Loucy (cell line): ENCODE data around the gene PTPRF.

Source experiments
- H2AFZ ChIP-seq: fragments of 200-600 bp; sonication (generic); 2 replicates; pipeline ENCODE4 v1.6.0; 2016; ENCODE audit warnings: antibody characterized with exemption, mild to moderate bottlenecking, low read length, moderate library complexity
- H3F3A ChIP-seq: fragments of 200-600 bp; 2 replicates; pipeline ENCODE4 v1.6.0; 2016; ENCODE audit warnings: antibody characterized with exemption, low read depth, mild to moderate bottlenecking
- H3K27me3 ChIP-seq: fragments of 200-600 bp; sonication (generic); 2 replicates; pipeline ENCODE4 v1.6.1; 2014; ENCODE audit warnings: low read length, mild to moderate bottlenecking; ENCODE audit not compliant: insufficient read depth, poor library complexity, severe bottlenecking
- H3K36me3 ChIP-seq: fragments of 200-600 bp; sonication (generic); 2 replicates; pipeline ENCODE4 v1.6.1; 2016; ENCODE audit warnings: low read length; ENCODE audit not compliant: insufficient read depth
- H3K4me1 ChIP-seq: fragments of 200-600 bp; sonication (generic); 2 replicates; pipeline ENCODE4 v1.5.1; 2014; ENCODE audit warnings: low read length, mild to moderate bottlenecking; ENCODE audit not compliant: insufficient read depth, poor library complexity, severe bottlenecking
- H3K4me2 ChIP-seq: fragments of 200-600 bp; sonication (generic); 2 replicates; pipeline ENCODE4 v1.6.0; 2014; ENCODE audit warnings: antibody characterized with exemption, low read length, low read depth, mild to moderate bottlenecking; ENCODE audit not compliant: poor library complexity, severe bottlenecking
- H3K4me3 ChIP-seq: fragments of 200-600 bp; sonication (generic); 2 replicates; pipeline ENCODE4 v1.5.1; 2014; ENCODE audit warnings: low read length, mild to moderate bottlenecking, mixed read lengths; ENCODE audit not compliant: poor library complexity, severe bottlenecking
- H3K79me2 ChIP-seq: fragments of 200-600 bp; sonication (generic); 2 replicates; pipeline ENCODE4 v1.6.1; 2014; ENCODE audit warnings: low read length; ENCODE audit not compliant: insufficient read depth
- H3K9ac ChIP-seq: fragments of 200-600 bp; sonication (generic); 2 replicates; pipeline ENCODE4 v1.6.0; 2014; ENCODE audit warnings: mild to moderate bottlenecking, low read depth, low read length, moderate library complexity; ENCODE audit not compliant: poor library complexity, severe bottlenecking
- H3K9me2 ChIP-seq: fragments of 200-600 bp; sonication (generic); replicated peaks from 2 replicates; pipeline ENCODE4 v1.6.1; 2016; ENCODE audit warnings: low read depth, low read length, mixed read lengths
- H3K9me3 ChIP-seq: fragments of 200-600 bp; sonication (generic); 2 replicates; pipeline ENCODE4 v1.6.1; 2014; ENCODE audit warnings: mild to moderate bottlenecking, antibody characterized with exemption, low read length, low read depth; ENCODE audit not compliant: insufficient read depth
- H4K20me1 ChIP-seq: fragments of 200-600 bp; sonication (generic); 2 replicates; pipeline ENCODE4 v1.6.0; 2014; ENCODE audit warnings: antibody characterized with exemption, low read length, mild to moderate bottlenecking; ENCODE audit not compliant: insufficient read depth, poor library complexity, severe bottlenecking
- EZH2phosphoT487 ChIP-seq: fragments of 200-600 bp; IDR thresholded peaks from 2 replicates; pipeline ENCODE4 v1.6.1; 2018; ENCODE audit warnings: antibody characterized with exemption, mild to moderate bottlenecking, moderate library complexity, borderline replicate concordance
- TF ChIP-seq, protein P1 (sequence below): fragments of 200-600 bp; sonication (generic); conservative IDR thresholded peaks from 2 replicates; pipeline ENCODE4 v1.5.1; 2014; ENCODE audit warnings: mild to moderate bottlenecking, antibody characterized with exemption, low read length

Gene PTPRF

DNA sequence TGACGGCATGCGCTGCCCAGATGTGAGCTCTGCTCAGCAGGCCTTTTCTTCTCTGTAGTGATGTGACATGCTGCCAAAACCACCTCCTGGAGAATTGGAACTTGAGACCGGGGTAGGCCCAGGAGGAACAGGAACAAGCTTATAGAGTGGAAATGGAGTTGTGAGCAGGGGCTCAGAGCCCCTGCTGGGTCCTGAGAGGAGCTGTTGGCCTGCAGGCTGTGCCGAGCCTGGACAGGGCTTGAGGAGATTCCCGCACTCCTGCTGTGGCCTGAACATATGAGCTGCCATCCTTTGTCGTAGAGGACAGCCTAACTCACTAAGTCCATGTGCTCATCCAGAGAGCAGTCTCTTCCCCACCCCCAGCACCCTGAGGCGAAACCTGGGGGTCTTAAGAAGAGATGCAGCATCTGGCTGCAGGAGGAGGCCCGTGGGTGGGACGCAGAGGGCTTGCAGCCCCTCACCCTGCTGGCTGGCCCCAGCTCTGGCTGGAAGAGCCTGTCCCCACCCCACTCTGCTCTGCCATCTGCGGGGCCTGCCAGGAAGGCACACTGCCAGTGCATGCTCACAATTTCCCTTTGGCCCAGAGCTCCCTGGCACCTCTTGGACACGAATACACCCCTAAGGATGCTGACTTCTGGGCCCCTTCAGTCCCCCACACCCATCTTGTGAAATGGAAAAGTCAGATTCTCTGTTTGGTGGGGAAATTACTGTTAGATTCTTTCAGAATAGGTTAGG is 42.5 kb downstream of the PTPRF start:
- TF ChIP-seq, protein P1, sequence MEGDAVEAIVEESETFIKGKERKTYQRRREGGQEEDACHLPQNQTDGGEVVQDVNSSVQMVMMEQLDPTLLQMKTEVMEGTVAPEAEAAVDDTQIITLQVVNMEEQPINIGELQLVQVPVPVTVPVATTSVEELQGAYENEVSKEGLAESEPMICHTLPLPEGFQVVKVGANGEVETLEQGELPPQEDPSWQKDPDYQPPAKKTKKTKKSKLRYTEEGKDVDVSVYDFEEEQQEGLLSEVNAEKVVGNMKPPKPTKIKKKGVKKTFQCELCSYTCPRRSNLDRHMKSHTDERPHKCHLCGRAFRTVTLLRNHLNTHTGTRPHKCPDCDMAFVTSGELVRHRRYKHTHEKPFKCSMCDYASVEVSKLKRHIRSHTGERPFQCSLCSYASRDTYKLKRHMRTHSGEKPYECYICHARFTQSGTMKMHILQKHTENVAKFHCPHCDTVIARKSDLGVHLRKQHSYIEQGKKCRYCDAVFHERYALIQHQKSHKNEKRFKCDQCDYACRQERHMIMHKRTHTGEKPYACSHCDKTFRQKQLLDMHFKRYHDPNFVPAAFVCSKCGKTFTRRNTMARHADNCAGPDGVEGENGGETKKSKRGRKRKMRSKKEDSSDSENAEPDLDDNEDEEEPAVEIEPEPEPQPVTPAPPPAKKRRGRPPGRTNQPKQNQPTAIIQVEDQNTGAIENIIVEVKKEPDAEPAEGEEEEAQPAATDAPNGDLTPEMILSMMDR: no peak
- TF ChIP-seq EZH2phosphoT487: no peak
- H3K9me2 ChIP-seq: no peaks in the 10 kb centered on the region
- H2AFZ ChIP-seq: no peak overlapping the region
- H3F3A ChIP-seq: no peaks in the 10 kb centered on the region
- H3K27me3 ChIP-seq: no peaks in the 10 kb centered on the region
- H3K4me3 ChIP-seq: no peak overlapping the region
- H3K36me3 ChIP-seq: no peaks in the 10 kb centered on the region
- no peak overlapping the region for H3K4me2 ChIP-seq
- H3K79me2 ChIP-seq: no peaks in the 10 kb centered on the region
- no peak overlapping the region for H3K9ac ChIP-seq
- H4K20me1 ChIP-seq: no peaks in the 10 kb centered on the region
- H3K4me1 ChIP-seq: no peaks in the 10 kb centered on the region
- no peaks in the 10 kb centered on the region for H3K9me3 ChIP-seq

DNA sequence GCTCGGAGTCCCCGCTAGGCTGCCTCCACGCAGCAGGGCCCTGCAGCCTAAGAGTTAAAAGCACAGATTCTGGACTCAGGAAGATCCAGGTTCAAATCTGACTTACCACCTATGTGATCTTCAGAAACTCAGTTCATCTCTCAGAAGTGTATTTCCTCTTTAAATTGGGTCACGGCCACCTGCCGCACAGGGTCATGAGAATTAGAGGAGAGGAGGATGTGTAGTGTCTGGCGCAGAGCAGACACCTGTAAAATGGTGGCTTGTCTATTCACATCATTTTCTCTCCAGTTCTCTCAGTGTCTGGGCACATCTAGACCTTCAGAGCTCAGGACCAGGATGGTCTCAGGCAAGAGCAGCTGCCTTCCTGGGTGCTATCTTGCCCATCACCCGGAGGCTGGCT is 45.8 kb downstream of the PTPRF start:
- H3K4me3 ChIP-seq: no peak overlapping the region
- H3K79me2 ChIP-seq: no peaks in the 10 kb centered on the region
- no peaks in the 10 kb centered on the region for H3K36me3 ChIP-seq
- no peaks in the 10 kb centered on the region for H3K4me1 ChIP-seq
- no peaks in the 10 kb centered on the region for H4K20me1 ChIP-seq
- no peak overlapping the region for H3K9ac ChIP-seq
- no peak overlapping the region for H2AFZ ChIP-seq
- H3K27me3 ChIP-seq: no peaks in the 10 kb centered on the region
- H3K9me3 ChIP-seq: no peaks in the 10 kb centered on the region
- TF ChIP-seq EZH2phosphoT487: no peak
- TF ChIP-seq, protein P1: no peak
- H3K4me2 ChIP-seq: no peak overlapping the region
- H3F3A ChIP-seq: no peaks in the 10 kb centered on the region
- H3K9me2 ChIP-seq: no peaks in the 10 kb centered on the region

DNA sequence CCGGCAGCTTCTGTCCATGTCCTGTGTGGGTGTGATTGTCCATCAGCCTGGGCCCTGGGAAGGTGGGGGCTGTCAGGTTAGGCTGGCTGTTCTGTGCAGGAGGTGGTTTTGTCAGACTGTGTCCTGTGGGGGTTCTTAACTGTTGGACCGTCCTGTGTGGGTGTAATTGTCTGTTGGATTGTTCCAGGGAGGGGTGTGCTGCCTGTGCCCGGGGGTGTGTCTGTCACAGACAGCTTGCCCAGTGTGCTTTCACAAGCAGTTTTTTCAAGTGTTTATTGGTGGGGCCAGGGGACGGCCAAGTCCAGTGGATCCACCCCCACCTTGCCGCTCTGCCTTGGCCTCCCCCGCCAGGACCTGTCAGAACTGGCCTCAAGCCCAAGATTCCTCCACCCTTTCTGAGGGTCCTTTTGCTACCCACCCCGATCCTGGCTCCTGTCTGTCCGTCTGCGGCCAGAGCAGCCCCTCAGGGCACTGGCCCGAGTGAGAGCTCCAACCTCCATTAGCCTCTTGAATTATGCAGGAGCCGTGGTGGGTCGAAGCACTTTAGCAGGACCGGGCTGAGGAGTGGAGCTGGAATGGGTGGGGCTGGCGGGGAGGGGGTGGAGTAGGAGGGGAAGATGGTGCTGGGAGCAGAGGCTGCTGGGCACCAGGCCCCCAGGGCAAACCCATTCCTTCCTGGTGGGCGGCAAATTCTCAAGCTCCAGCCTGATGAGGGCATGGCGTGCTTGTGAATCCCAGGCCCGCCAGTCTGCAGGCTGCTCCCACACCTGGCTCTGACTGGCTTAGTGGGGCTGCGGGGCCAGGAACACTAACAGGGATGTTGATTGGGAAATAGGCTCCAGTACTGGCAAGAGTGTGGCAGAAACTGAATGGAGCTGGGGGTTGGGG is 47.2 kb downstream of the PTPRF start:
- no peaks in the 10 kb centered on the region for H4K20me1 ChIP-seq
- H3F3A ChIP-seq: no peaks in the 10 kb centered on the region
- H3K4me3 ChIP-seq: no peak overlapping the region
- no peaks in the 10 kb centered on the region for H3K9me3 ChIP-seq
- H3K79me2 ChIP-seq: no peaks in the 10 kb centered on the region
- H3K4me1 ChIP-seq: peaks cover 12% of the 10 kb centered on the region
- H3K36me3 ChIP-seq: no peaks in the 10 kb centered on the region
- no peak overlapping the region for H3K9ac ChIP-seq
- H3K9me2 ChIP-seq: no peaks in the 10 kb centered on the region
- H2AFZ ChIP-seq: no peak overlapping the region
- TF ChIP-seq, protein P1: no peak
- no peak for TF ChIP-seq EZH2phosphoT487
- no peaks in the 10 kb centered on the region for H3K27me3 ChIP-seq
- H3K4me2 ChIP-seq: no peak overlapping the region
